ENCODE measurements around the gene RNF157. TPM values are rescaled to one million over a fixed set of nuclear protein-coding genes. Genes with fewer than 3 reads are reported as not detected.

Gene RNF157
- total and polyA plus RNA-seq, 2 experiments from 2014 or later, result 5.0 to 8.6 TPM

- TF ChIP-seq CTCF (IDR thresholded peaks at IDR 0.05; ENCODE audit: poor library complexity), result no peak
- TF ChIP-seq EZH2 (IDR thresholded peaks at IDR 0.05; ENCODE audit: borderline replicate concordance), result no peak
- TF ChIP-seq EZH2phosphoT487 (IDR thresholded peaks at IDR 0.05; ENCODE audit: low read depth, severe bottlenecking, unreplicated experiment), result no peak
- no peak for DNase-seq (ENCODE audit: low spot score)
- Histone ChIP-seq H3K4me2 (no peak overlapping the region), H3K36me3 (replicated peaks; ENCODE audit: insufficient read depth, low read depth) (no peaks in the 10 kb centered on the region), H3K27ac (no peak overlapping the region), H4K20me1 (ENCODE audit: insufficient read depth, poor library complexity, severe bottlenecking) (no peaks in the 10 kb centered on the region), H3K9me3 (ENCODE audit: low read depth) (no peaks in the 10 kb centered on the region), H3K27me3 (no peaks in the 10 kb centered on the region), H2AFZ (no peak overlapping the region), H3K4me1 (ENCODE audit: insufficient read depth) (peaks cover 17% of the 10 kb centered on the region), H3K79me2 (no peaks in the 10 kb centered on the region), H3K4me3 (no peak overlapping the region), H3K9me2 (replicated peaks; ENCODE audit: insufficient read depth) (no peaks in the 10 kb centered on the region)
- 87% methylated on average over 5 of the region's 5 CpGs for WGBS (ENCODE audit: low lambda C conversion rate, missing lambda C conversion rate)
Observed at GRCh38 chr17:76157759-76158158, 82.5 kb downstream of the RNF157 start.

GRCh38 chr17:76156662-76156991, 83.7 kb downstream of the RNF157 start:
- H3K9me3 ChIP-seq (ENCODE audit: low read depth), result no peaks in the 10 kb centered on the region
- H3K4me1 ChIP-seq (ENCODE audit: insufficient read depth), result peaks cover 8% of the 10 kb centered on the region
- H2AFZ ChIP-seq, result no peak overlapping the region
- WGBS (ENCODE audit: low lambda C conversion rate, missing lambda C conversion rate), result 89% methylated on average over 7 of the region's 8 CpGs
- no peaks in the 10 kb centered on the region for H3K27me3 ChIP-seq
- DNase-seq (ENCODE audit: low spot score), result no peak
- no peak overlapping the region for H3K27ac ChIP-seq
- H4K20me1 ChIP-seq (ENCODE audit: insufficient read depth, poor library complexity, severe bottlenecking), result no peaks in the 10 kb centered on the region
- no peak overlapping the region for H3K4me2 ChIP-seq
- H3K36me3 ChIP-seq (replicated peaks; ENCODE audit: insufficient read depth, low read depth), result no peaks in the 10 kb centered on the region
- H3K9me2 ChIP-seq (replicated peaks; ENCODE audit: insufficient read depth), result no peaks in the 10 kb centered on the region
- no peaks in the 10 kb centered on the region for H3K79me2 ChIP-seq
- H3K4me3 ChIP-seq, result no peak overlapping the region
- no peak for TF ChIP-seq CTCF (IDR thresholded peaks at IDR 0.05; ENCODE audit: poor library complexity)
- TF ChIP-seq EZH2 (IDR thresholded peaks at IDR 0.05; ENCODE audit: borderline replicate concordance), result no peak
- TF ChIP-seq EZH2phosphoT487 (IDR thresholded peaks at IDR 0.05; ENCODE audit: low read depth, severe bottlenecking, unreplicated experiment), result no peak

GRCh38 chr17:76155988-76156661, 84.2 kb downstream of the RNF157 start:
- no peak for TF ChIP-seq CTCF (IDR thresholded peaks at IDR 0.05; ENCODE audit: poor library complexity)
- TF ChIP-seq EZH2 (IDR thresholded peaks at IDR 0.05; ENCODE audit: borderline replicate concordance), result no peak
- TF ChIP-seq EZH2phosphoT487 (IDR thresholded peaks at IDR 0.05; ENCODE audit: low read depth, severe bottlenecking, unreplicated experiment), result no peak
- Histone ChIP-seq H3K36me3 (replicated peaks; ENCODE audit: insufficient read depth, low read depth) (no peaks in the 10 kb centered on the region), H3K27ac (no peak overlapping the region), H3K9me3 (ENCODE audit: low read depth) (no peaks in the 10 kb centered on the region), H3K4me1 (ENCODE audit: insufficient read depth) (peaks cover 3% of the 10 kb centered on the region), H4K20me1 (ENCODE audit: insufficient read depth, poor library complexity, severe bottlenecking) (no peaks in the 10 kb centered on the region), H3K79me2 (no peaks in the 10 kb centered on the region), H3K4me2 (no peak overlapping the region), H3K4me3 (no peak overlapping the region), H3K9me2 (replicated peaks; ENCODE audit: insufficient read depth) (no peaks in the 10 kb centered on the region), H2AFZ (no peak overlapping the region), H3K27me3 (no peaks in the 10 kb centered on the region)
- WGBS (ENCODE audit: low lambda C conversion rate, missing lambda C conversion rate), result 78% methylated on average over 13 of the region's 13 CpGs
- DNase-seq (ENCODE audit: low spot score), result no peak

Measured in hepatocyte (in vitro differentiated cells).